Glutamatergic neuron (in vitro differentiated cells): Measurements from ENCODE around the gene FAIM2. TPM values are rescaled to one million over a fixed set of nuclear protein-coding genes. Genes with fewer than 3 reads are reported as not detected.

Source experiments
- DNase-seq: peaks from one replicate; pipeline ENCODE4 v3.0.0; 2022
- H3K27ac Mint-ChIP-seq: one replicate; pipeline ENCODE4 v1.8.0; 2020; ENCODE audit warnings: mild to moderate bottlenecking, mixed read lengths, inconsistent platforms; ENCODE audit not compliant: unreplicated experiment
- H3K27me3 Mint-ChIP-seq: one replicate; pipeline ENCODE4 v1.8.0; 2020; ENCODE audit warnings: mild to moderate bottlenecking, moderate library complexity, mixed read lengths, inconsistent platforms; ENCODE audit not compliant: unreplicated experiment
- H3K36me3 Mint-ChIP-seq: one replicate; pipeline ENCODE4 v1.8.0; 2020; ENCODE audit warnings: mild to moderate bottlenecking, mixed read lengths, inconsistent platforms; ENCODE audit not compliant: unreplicated experiment
- H3K4me1 Mint-ChIP-seq: one replicate; pipeline ENCODE4 v1.8.0; 2020; ENCODE audit warnings: mild to moderate bottlenecking, low read depth, mixed read lengths, inconsistent platforms; ENCODE audit not compliant: unreplicated experiment
- H3K4me3 Mint-ChIP-seq: one replicate; pipeline ENCODE4 v1.8.0; 2020; ENCODE audit warnings: mild to moderate bottlenecking, mixed read lengths, inconsistent platforms; ENCODE audit not compliant: unreplicated experiment
- H3K9me3 Mint-ChIP-seq: one replicate; pipeline ENCODE4 v1.8.0; 2020; ENCODE audit warnings: mild to moderate bottlenecking, moderate library complexity, mixed read lengths, inconsistent platforms; ENCODE audit not compliant: unreplicated experiment
- CTCF ChIP-seq: fragments of 200-600 bp; sonication (generic); IDR thresholded peaks from one replicate; pipeline ENCODE4 v1.5.0; 2021; ENCODE audit not compliant: partially characterized antibody, unreplicated experiment
- total RNA-seq: library from RNA; stranded (reverse); fragmentation: NEBNext Ultra II Directional; extraction: Animal tissue kit (Norgen Biotek cat#: 25700); gene quantifications from one replicate; pipeline ENCODE4 v1.2.1, GENCODE V29; 2021; ENCODE audit not compliant: unreplicated experiment

The FAIM2 gene
- total RNA-seq, 1 donor from 2014 or later: 3.5 TPM

DNA sequence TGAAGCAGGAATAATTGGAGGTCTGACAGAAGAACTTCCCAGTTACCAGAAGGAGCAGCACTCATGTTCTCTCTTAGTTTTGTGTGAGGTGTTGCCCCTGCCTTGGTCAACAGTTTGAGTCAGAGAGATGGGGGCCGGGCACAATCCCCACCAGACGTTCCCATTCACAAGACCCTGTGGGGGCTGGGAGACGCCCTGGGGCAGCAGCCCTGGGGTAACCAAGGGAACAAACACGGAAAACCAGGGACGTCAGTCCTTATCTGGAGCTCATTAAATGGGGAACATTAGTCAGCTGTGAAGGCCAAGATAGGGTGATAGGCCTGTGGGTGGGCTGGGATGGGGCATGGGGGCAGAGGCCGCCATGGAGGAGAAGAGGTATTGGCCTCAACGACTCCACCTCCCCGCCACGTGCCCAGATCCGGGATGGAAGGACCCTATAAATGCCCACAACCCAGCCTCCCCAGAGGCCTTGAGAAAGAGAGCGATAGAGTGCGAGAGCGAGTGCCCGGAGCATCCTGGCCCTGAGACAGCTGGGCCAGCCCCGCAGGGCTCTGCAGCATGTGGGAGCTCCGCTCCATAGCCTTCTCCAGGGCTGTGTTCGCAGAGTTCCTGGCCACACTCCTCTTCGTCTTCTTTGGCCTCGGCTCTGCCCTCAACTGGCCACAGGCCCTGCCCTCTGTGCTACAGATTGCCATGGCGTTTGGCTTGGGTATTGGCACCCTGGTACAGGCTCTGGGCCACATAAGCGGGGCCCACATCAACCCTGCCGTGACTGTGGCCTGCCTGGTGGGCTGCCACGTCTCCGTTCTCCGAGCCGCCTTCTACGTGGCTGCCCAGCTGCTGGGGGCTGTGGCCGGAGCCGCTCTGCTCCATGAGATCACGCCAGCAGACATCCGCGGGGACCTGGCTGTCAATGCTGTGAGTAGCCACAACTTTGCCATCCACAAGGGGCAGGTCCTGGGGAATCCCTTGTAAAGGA is 46.9 kb upstream of the FAIM2 start, which contains the start of gene AQP2:
AQP2 (plus strand) TSS at position 465 of the 979 bp plus-strand sequence; CDS start at position 559, 94 bp downstream.
- Mint-ChIP-seq H3K4me3 (no peak within 1 kb of the TSS), H3K36me3 (no peaks in the 10 kb centered on the region), H3K9me3 (no peaks in the 10 kb centered on the region), H3K27me3 (no peaks in the 10 kb centered on the region), H3K4me1 (peaks cover 4% of the 10 kb centered on the region), H3K27ac (no peak within 1 kb of the TSS)
- TF ChIP-seq CTCF: no peak
- no peak for DNase-seq

DNA sequence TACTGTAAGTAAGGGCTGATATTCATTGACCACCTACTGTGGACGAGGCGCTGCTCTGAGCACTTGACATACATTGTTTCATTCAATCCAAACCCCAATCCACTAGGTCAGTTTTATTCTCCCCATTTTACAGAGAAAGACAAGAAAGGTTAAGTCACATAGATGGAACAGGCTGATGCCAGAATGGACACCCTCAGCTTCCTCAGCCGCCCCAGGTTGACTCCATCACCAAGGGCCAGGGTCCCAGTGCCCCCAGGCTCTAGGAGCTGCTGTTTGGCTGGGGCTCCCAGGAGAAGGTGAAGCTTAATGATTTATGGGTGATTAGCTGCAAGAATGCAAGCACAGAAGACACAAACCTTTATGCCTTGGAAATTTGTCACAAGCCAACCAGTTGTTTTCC is 46.2 kb upstream of the FAIM2 start:
- DNase-seq: no peak
- H3K4me1 Mint-ChIP-seq: peaks cover 4% of the 10 kb centered on the region
- no peak for TF ChIP-seq CTCF
- H3K4me3 Mint-ChIP-seq: no peak overlapping the region
- H3K36me3 Mint-ChIP-seq: no peaks in the 10 kb centered on the region
- no peaks in the 10 kb centered on the region for H3K9me3 Mint-ChIP-seq
- H3K27me3 Mint-ChIP-seq: no peaks in the 10 kb centered on the region
- no peak overlapping the region for H3K27ac Mint-ChIP-seq

- H3K36me3 Mint-ChIP-seq: no peaks in the 10 kb centered on the region
- peaks cover 4% of the 10 kb centered on the region for H3K4me1 Mint-ChIP-seq
- no peaks in the 10 kb centered on the region for H3K27me3 Mint-ChIP-seq
- no peak for TF ChIP-seq CTCF
- H3K4me3 Mint-ChIP-seq: no peak overlapping the region
- DNase-seq: no peak
- H3K27ac Mint-ChIP-seq: no peak overlapping the region
- no peaks in the 10 kb centered on the region for H3K9me3 Mint-ChIP-seq
These were observed 45.5 kb upstream of the FAIM2 start for GRCh38 chr12:49948866-49949845.

DNA sequence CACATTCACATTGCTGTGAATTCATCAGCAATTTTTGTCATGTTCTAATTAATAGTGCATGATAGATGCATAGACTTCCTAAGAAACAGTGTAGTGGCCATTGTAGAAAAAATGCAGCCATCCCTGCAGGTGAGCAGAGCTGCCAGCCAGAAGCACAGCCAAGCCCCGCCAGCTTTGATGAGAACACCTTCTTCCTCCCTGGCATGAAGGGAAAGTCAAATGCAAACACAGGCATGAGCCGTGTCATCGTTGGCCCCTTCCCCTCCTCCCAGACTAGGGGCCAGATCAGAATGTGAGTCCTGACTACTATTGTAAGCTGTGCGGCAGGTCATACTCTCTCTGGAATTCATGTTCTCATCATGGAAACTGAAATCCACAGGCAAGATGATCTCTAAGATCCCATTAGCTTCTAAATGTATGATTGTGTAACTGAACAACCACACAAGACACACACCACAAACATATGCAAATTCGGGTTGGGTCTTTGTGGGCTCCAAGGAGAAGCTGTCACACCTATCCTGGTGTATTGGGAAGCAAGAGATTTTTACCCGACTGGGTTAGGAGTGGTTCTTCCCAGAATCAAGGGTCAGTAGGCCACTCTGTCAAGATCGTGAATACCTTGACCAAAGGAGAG is 44.0 kb upstream of the FAIM2 start:
- TF ChIP-seq CTCF: no peak
- Mint-ChIP-seq H3K9me3 (no peaks in the 10 kb centered on the region), H3K27me3 (no peaks in the 10 kb centered on the region), H3K27ac (no peak overlapping the region), H3K36me3 (no peaks in the 10 kb centered on the region), H3K4me3 (no peak overlapping the region), H3K4me1 (peaks cover 6% of the 10 kb centered on the region)
- DNase-seq: no peak
